Fibroblast of lung (primary cell): Measurements from ENCODE around the gene GPAT3. TPM values are rescaled to one million over a fixed set of nuclear protein-coding genes. Genes with fewer than 3 reads are reported as not detected.
A peak's percentile ranks its signal among the peaks of the same experiment; 100 is the strongest.

Source experiments
- DNase-seq, 2 donors: peaks; one replicate each; pipeline versions ENCODE4 v3.0.0 to v3.0.0-alpha.2; 2010; ENCODE audit warnings: low read depth in 2 of 2
- H2AFZ ChIP-seq: 2 replicates; pipeline ENCODE4 v1.5.1; 2012; ENCODE audit warnings: low read length, control low read depth, inconsistent platforms
- H3K27ac ChIP-seq: 2 replicates; pipeline ENCODE4 v1.5.1; 2011; ENCODE audit warnings: low read length, control low read depth; ENCODE audit not compliant: insufficient read depth
- H3K27me3 ChIP-seq: 2 replicates; pipeline ENCODE4 v1.5.1; 2011; ENCODE audit warnings: mild to moderate bottlenecking, low read length; ENCODE audit not compliant: control insufficient read depth, insufficient read depth
- H3K36me3 ChIP-seq: 2 replicates; pipeline ENCODE4 v1.5.1; 2011; ENCODE audit warnings: low read length; ENCODE audit not compliant: control insufficient read depth, insufficient read depth
- H3K4me1 ChIP-seq: 2 replicates; pipeline ENCODE4 v1.5.1; 2011; ENCODE audit warnings: low read length; ENCODE audit not compliant: control insufficient read depth, insufficient read depth; ENCODE audit errors: extremely low read depth
- H3K4me2 ChIP-seq: 2 replicates; pipeline ENCODE4 v1.5.1; 2011; ENCODE audit warnings: low read length, control low read depth; ENCODE audit not compliant: insufficient read depth; ENCODE audit errors: extremely low read depth
- H3K4me3 ChIP-seq, 4 experiments: fragments of 200-600 bp in 1 of 4; sonication (generic) in 1 of 4; replicated peaks in 1 of 4; 2 replicates each; pipeline ENCODE4 v1.5.1; 2011 to 2016; ENCODE audit warnings: low read length in 4 of 4, low read depth in 3 of 4, mild to moderate bottlenecking in 3 of 4, control low read depth in 2 of 4, inconsistent platforms in 1 of 4, mixed read lengths in 1 of 4; ENCODE audit not compliant: insufficient read depth in 1 of 4; ENCODE audit errors: control extremely low read depth in 1 of 4
- H3K79me2 ChIP-seq: 2 replicates; pipeline ENCODE4 v1.5.1; 2012; ENCODE audit warnings: mild to moderate bottlenecking, low read length, inconsistent platforms; ENCODE audit not compliant: control insufficient read depth, insufficient read depth
- H3K9ac ChIP-seq: 2 replicates; pipeline ENCODE4 v1.5.1; 2011; ENCODE audit warnings: mild to moderate bottlenecking, low read length, control low read depth; ENCODE audit not compliant: insufficient read depth
- H3K9me3 ChIP-seq: 2 replicates; pipeline ENCODE4 v1.5.1; 2012; ENCODE audit warnings: low read depth, low read length; ENCODE audit not compliant: control insufficient read depth, insufficient read depth
- H4K20me1 ChIP-seq: 2 replicates; pipeline ENCODE4 v1.5.1; 2011; ENCODE audit warnings: low read length; ENCODE audit not compliant: control insufficient read depth, insufficient read depth; ENCODE audit errors: extremely low read depth
- EZH2 ChIP-seq: IDR thresholded peaks from 2 replicates; pipeline ENCODE4 v1.5.1; 2012; ENCODE audit warnings: low read length, control low read depth, mild to moderate bottlenecking; ENCODE audit errors: missing control alignments
- polyA plus RNA-seq, 2 donors: library from polyadenylated mRNA; depleted of rRNA in 1 of 2; stranded (reverse) in 1 of 2; unstranded in 1 of 2; fragments of >200 nt; gene quantifications; 2 replicates each; pipeline ENCODE4 v1.2.1, GENCODE V29; 2011 to 2012; ENCODE audit warnings: missing spikeins in 1 of 2
- total RNA-seq: library from RNA; depleted of rRNA; stranded (reverse); fragments of >200 nt; gene quantifications from 2 replicates; pipeline ENCODE4 v1.2.1, GENCODE V29; 2014
- TF ChIP-seq, protein P1 (sequence below), 2 donors: IDR thresholded peaks in 1 of 2; conservative IDR thresholded peaks in 1 of 2; 1 replicate in 1 of 2; 2 replicates in 1 of 2; pipeline ENCODE4 v1.5.1; 2011 to 2012; ENCODE audit warnings: low read length in 2 of 2, control low read depth in 1 of 2, inconsistent platforms in 1 of 2, low read depth in 1 of 2, mild to moderate bottlenecking in 1 of 2

GPAT3 gene
- total and polyA plus RNA-seq, 2 donors (not counting 1 experiment from before 2014, with no cell fraction given): 2.6 to 4.1 TPM

DNA sequence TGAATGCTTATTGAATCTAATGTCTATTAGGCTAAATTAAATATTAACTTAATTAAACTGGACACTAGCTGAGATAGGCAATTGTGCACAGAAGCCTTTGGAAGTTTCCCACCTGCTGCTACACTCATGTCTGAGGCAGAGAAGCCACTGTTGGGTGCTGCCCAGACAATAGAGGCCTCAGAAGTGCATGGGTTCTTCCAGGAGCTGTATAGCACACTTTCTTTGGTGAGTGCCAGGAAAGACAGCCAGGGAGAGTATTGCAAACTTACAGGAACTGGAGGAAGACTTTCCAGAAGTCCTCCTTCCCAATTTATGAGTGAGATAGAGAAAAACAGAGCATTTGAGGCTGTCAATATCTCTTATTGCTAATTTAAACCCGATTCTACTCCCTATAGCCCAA, 89.9 kb downstream of the GPAT3 start:
- Histone ChIP-seq H3K9ac (no peak overlapping the region), H3K4me3 (no peak overlapping the region), H3K27ac (no peak overlapping the region), H3K36me3 (no peaks in the 10 kb centered on the region), H2AFZ (no peak overlapping the region), H3K27me3 (no peaks in the 10 kb centered on the region), H3K9me3 (no peaks in the 10 kb centered on the region), H3K4me1 (no peaks in the 10 kb centered on the region), H3K79me2 (no peaks in the 10 kb centered on the region), H4K20me1 (no peaks in the 10 kb centered on the region), H3K4me2 (no peak overlapping the region)
- DNase-seq: no peak
- TF ChIP-seq EZH2: no peak
- TF ChIP-seq, protein P1, sequence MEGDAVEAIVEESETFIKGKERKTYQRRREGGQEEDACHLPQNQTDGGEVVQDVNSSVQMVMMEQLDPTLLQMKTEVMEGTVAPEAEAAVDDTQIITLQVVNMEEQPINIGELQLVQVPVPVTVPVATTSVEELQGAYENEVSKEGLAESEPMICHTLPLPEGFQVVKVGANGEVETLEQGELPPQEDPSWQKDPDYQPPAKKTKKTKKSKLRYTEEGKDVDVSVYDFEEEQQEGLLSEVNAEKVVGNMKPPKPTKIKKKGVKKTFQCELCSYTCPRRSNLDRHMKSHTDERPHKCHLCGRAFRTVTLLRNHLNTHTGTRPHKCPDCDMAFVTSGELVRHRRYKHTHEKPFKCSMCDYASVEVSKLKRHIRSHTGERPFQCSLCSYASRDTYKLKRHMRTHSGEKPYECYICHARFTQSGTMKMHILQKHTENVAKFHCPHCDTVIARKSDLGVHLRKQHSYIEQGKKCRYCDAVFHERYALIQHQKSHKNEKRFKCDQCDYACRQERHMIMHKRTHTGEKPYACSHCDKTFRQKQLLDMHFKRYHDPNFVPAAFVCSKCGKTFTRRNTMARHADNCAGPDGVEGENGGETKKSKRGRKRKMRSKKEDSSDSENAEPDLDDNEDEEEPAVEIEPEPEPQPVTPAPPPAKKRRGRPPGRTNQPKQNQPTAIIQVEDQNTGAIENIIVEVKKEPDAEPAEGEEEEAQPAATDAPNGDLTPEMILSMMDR (conservative IDR thresholded peaks at IDR 0.05 in 1 of 2, IDR thresholded peaks at IDR 0.05 in 1 of 2; ENCODE audit: low read depth in 1 of 2, low read length in 2 of 2): no peak

DNA sequence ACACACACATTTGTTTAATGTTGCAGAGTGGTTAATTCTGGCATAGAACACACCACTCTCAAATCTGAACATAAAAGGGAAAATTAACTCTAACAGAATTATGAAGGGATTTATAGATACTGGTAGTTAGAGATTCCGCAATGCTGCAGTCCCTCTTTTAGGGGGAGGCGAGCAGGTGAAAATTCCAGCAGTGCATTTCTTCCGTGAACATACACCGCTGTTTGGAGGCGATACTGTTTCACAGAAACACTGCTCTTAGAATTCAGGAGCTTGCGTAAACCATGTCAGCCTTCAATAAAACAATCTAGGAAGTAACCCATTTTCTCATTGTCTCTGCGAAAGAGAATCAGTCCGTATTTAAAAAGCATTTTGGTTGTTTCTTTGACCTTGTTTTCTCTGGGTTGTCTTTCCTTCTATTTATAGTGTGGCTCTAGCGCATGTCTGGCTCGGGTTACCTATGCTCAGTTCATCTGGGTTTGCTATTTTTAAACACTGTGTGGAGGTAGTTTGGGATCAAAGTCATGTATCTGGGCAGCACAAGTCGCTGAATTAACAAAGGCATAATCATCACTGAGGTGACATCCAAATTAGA, 90.4 kb downstream of the GPAT3 start:
- H3K79me2 ChIP-seq: no peaks in the 10 kb centered on the region
- no peaks in the 10 kb centered on the region for H3K27me3 ChIP-seq
- H2AFZ ChIP-seq: no peak overlapping the region
- no peak overlapping the region for H3K9ac ChIP-seq
- H3K4me1 ChIP-seq: no peaks in the 10 kb centered on the region
- no peak overlapping the region for H3K27ac ChIP-seq
- H4K20me1 ChIP-seq: no peaks in the 10 kb centered on the region
- TF ChIP-seq, protein P1 (conservative IDR thresholded peaks at IDR 0.05 in 1 of 2, IDR thresholded peaks at IDR 0.05 in 1 of 2; ENCODE audit: low read depth in 1 of 2, low read length in 2 of 2): no peak
- no peak for TF ChIP-seq EZH2
- H3K36me3 ChIP-seq: no peaks in the 10 kb centered on the region
- no peaks in the 10 kb centered on the region for H3K9me3 ChIP-seq
- no peak overlapping the region for H3K4me2 ChIP-seq
- no peak for DNase-seq
- H3K4me3 ChIP-seq: no peak overlapping the region

DNA sequence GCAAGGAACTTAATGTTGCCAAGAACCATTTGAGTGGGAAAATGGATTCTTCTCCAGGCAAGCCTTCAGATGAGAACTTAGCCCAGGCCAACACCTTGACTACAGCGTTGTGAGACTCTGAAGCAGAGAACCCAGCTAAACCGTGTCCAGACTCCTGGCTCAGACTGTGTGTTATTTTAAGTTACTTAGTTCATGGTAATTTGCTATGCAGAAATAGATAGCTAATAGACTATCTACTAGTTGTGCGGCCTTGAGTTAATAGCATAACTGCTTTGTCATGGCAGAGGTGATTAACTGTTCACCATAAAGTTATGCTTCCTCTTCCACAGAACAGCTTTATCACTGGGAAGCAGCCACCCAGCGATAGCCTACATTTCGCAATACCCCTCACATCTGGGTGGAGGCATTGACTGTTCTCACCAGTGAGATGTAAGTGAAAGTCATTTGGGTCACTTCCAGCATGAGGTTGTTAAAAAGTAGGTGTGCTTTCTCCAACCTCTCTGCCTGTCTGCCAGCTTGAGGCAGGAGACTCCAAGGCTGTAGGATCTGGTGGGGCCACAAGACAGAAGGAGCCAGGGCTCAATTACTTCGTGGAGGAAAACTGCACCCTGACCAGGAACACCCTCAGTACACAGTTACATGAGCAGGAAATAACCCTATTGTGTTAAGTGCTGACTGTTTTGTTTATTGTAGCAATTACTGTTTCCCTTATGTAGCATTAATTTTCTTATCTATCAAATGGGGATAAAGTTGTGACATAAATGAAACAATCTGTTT, 94.2 kb downstream of the GPAT3 start:
- H3K4me3 ChIP-seq: no peak overlapping the region
- no peak overlapping the region for H3K9ac ChIP-seq
- H3K27me3 ChIP-seq: no peaks in the 10 kb centered on the region
- H3K36me3 ChIP-seq: no peaks in the 10 kb centered on the region
- H3K9me3 ChIP-seq: no peaks in the 10 kb centered on the region
- no peak for TF ChIP-seq EZH2
- TF ChIP-seq, protein P1 (conservative IDR thresholded peaks at IDR 0.05 in 1 of 2, IDR thresholded peaks at IDR 0.05 in 1 of 2; ENCODE audit: low read depth in 1 of 2, low read length in 2 of 2): no peak
- no peak overlapping the region for H2AFZ ChIP-seq
- peak; percentile 68 to 78 for DNase-seq
- no peak overlapping the region for H3K27ac ChIP-seq
- no peaks in the 10 kb centered on the region for H3K79me2 ChIP-seq
- H3K4me1 ChIP-seq: no peaks in the 10 kb centered on the region
- H4K20me1 ChIP-seq: no peaks in the 10 kb centered on the region
- H3K4me2 ChIP-seq: no peak overlapping the region
